ENCODE data around the gene CDC37.

Gene CDC37

GRCh38 chr19:10365518-10365917, 37.8 kb downstream of the CDC37 start:
- Histone ChIP-seq H3K27me3 (ENCODE audit: insufficient read depth, insufficient read length) (no peaks in the 10 kb centered on the region), H3K9me3 (ENCODE audit: insufficient read depth, low read length) (peaks cover 22% of the 10 kb centered on the region; the same call in 1 of the 2 replicates), H3K4me1 (ENCODE audit: insufficient read depth, insufficient read length) (peaks cover 2% of the 10 kb centered on the region), H3K4me3 (ENCODE audit: insufficient read length, low read depth) (no peak overlapping the region), H3K9ac (ENCODE audit: insufficient read length, low read depth) (no peak overlapping the region), H3K36me3 (ENCODE audit: insufficient read depth, insufficient read length, low read length) (peaks cover 83% of the 10 kb centered on the region)
- no peak for DNase-seq (ENCODE audit: low read depth, low spot score)
- no peak for TF ChIP-seq SUZ12 (IDR thresholded peaks at IDR 0.05; ENCODE audit: extremely low read depth, insufficient read depth, insufficient read length)
- no peak for TF ChIP-seq YY1 (IDR thresholded peaks at IDR 0.05; ENCODE audit: insufficient read depth, insufficient read length)
- TF ChIP-seq ZNF274 (IDR thresholded peaks at IDR 0.05; ENCODE audit: low read depth, low read length): no peak

GRCh38 chr19:10364644-10365043, 38.7 kb downstream of the CDC37 start:
- Histone ChIP-seq H3K4me3 (ENCODE audit: insufficient read length, low read depth) (no peak overlapping the region), H3K4me1 (ENCODE audit: insufficient read depth, insufficient read length) (peaks cover 2% of the 10 kb centered on the region), H3K9me3 (ENCODE audit: insufficient read depth, low read length) (peaks cover 22% of the 10 kb centered on the region; the same call in 1 of the 2 replicates), H3K9ac (ENCODE audit: insufficient read length, low read depth) (no peak overlapping the region), H3K27me3 (ENCODE audit: insufficient read depth, insufficient read length) (no peaks in the 10 kb centered on the region), H3K36me3 (ENCODE audit: insufficient read depth, insufficient read length, low read length) (peaks cover 84% of the 10 kb centered on the region)
- no peak for DNase-seq (ENCODE audit: low read depth, low spot score)
- TF ChIP-seq YY1 (IDR thresholded peaks at IDR 0.05; ENCODE audit: insufficient read depth, insufficient read length) (no peak), SUZ12 (IDR thresholded peaks at IDR 0.05; ENCODE audit: extremely low read depth, insufficient read depth, insufficient read length) (no peak), ZNF274 (IDR thresholded peaks at IDR 0.05; ENCODE audit: low read depth, low read length) (no peak)

GRCh38 chr19:10363789-10364281, 39.5 kb downstream of the CDC37 start:
- TF ChIP-seq ZNF274 (IDR thresholded peaks at IDR 0.05; ENCODE audit: low read depth, low read length) (no peak), SUZ12 (IDR thresholded peaks at IDR 0.05; ENCODE audit: extremely low read depth, insufficient read depth, insufficient read length) (no peak), YY1 (IDR thresholded peaks at IDR 0.05; ENCODE audit: insufficient read depth, insufficient read length) (no peak)
- H3K36me3 ChIP-seq (ENCODE audit: insufficient read depth, insufficient read length, low read length): peaks cover 83% of the 10 kb centered on the region
- H3K4me3 ChIP-seq (ENCODE audit: insufficient read length, low read depth): no peak overlapping the region
- no peaks in the 10 kb centered on the region for H3K27me3 ChIP-seq (ENCODE audit: insufficient read depth, insufficient read length)
- DNase-seq (ENCODE audit: low read depth, low spot score): no peak
- peaks cover 2% of the 10 kb centered on the region for H3K4me1 ChIP-seq (ENCODE audit: insufficient read depth, insufficient read length)
- H3K9me3 ChIP-seq (ENCODE audit: insufficient read depth, low read length): peaks cover 21% of the 10 kb centered on the region; the same call in 1 of the 2 replicates
- H3K9ac ChIP-seq (ENCODE audit: insufficient read length, low read depth): no peak overlapping the region

GRCh38 chr19:10362259-10362658, 41.1 kb downstream of the CDC37 start:
- peaks cover 84% of the 10 kb centered on the region for H3K36me3 ChIP-seq (ENCODE audit: insufficient read depth, insufficient read length, low read length)
- TF ChIP-seq YY1 (IDR thresholded peaks at IDR 0.05; ENCODE audit: insufficient read depth, insufficient read length) (no peak), SUZ12 (IDR thresholded peaks at IDR 0.05; ENCODE audit: extremely low read depth, insufficient read depth, insufficient read length) (no peak), ZNF274 (IDR thresholded peaks at IDR 0.05; ENCODE audit: low read depth, low read length) (no peak)
- DNase-seq (ENCODE audit: low read depth, low spot score): no peak
- H3K4me1 ChIP-seq (ENCODE audit: insufficient read depth, insufficient read length): peaks cover 2% of the 10 kb centered on the region
- H3K9me3 ChIP-seq (ENCODE audit: insufficient read depth, low read length): peaks cover 9% of the 10 kb centered on the region; the same call in 1 of the 2 replicates
- no peak overlapping the region for H3K9ac ChIP-seq (ENCODE audit: insufficient read length, low read depth)
- no peak overlapping the region for H3K4me3 ChIP-seq (ENCODE audit: insufficient read length, low read depth)
- H3K27me3 ChIP-seq (ENCODE audit: insufficient read depth, insufficient read length): no peaks in the 10 kb centered on the region

GRCh38 chr19:10361569-10362011, 41.8 kb downstream of the CDC37 start:
- peaks cover 83% of the 10 kb centered on the region for H3K36me3 ChIP-seq (ENCODE audit: insufficient read depth, insufficient read length, low read length)
- peaks cover 9% of the 10 kb centered on the region; the same call in 1 of the 2 replicates for H3K9me3 ChIP-seq (ENCODE audit: insufficient read depth, low read length)
- no peak for DNase-seq (ENCODE audit: low read depth, low spot score)
- H3K4me3 ChIP-seq (ENCODE audit: insufficient read length, low read depth): no peak overlapping the region
- no peak for TF ChIP-seq YY1 (IDR thresholded peaks at IDR 0.05; ENCODE audit: insufficient read depth, insufficient read length)
- no peak for TF ChIP-seq SUZ12 (IDR thresholded peaks at IDR 0.05; ENCODE audit: extremely low read depth, insufficient read depth, insufficient read length)
- TF ChIP-seq ZNF274 (IDR thresholded peaks at IDR 0.05; ENCODE audit: low read depth, low read length): no peak
- H3K4me1 ChIP-seq (ENCODE audit: insufficient read depth, insufficient read length): peaks cover 2% of the 10 kb centered on the region
- H3K9ac ChIP-seq (ENCODE audit: insufficient read length, low read depth): no peak overlapping the region
- H3K27me3 ChIP-seq (ENCODE audit: insufficient read depth, insufficient read length): no peaks in the 10 kb centered on the region

- Histone ChIP-seq H3K9ac (ENCODE audit: insufficient read length, low read depth) (no peak overlapping the region), H3K9me3 (ENCODE audit: insufficient read depth, low read length) (no peaks in the 10 kb centered on the region), H3K27me3 (ENCODE audit: insufficient read depth, insufficient read length) (no peaks in the 10 kb centered on the region), H3K4me3 (ENCODE audit: insufficient read length, low read depth) (no peak overlapping the region), H3K36me3 (ENCODE audit: insufficient read depth, insufficient read length, low read length) (peaks cover 64% of the 10 kb centered on the region), H3K4me1 (ENCODE audit: insufficient read depth, insufficient read length) (peaks cover 6% of the 10 kb centered on the region)
- TF ChIP-seq ZNF274 (IDR thresholded peaks at IDR 0.05; ENCODE audit: low read depth, low read length) (no peak), SUZ12 (IDR thresholded peaks at IDR 0.05; ENCODE audit: extremely low read depth, insufficient read depth, insufficient read length) (no peak), YY1 (IDR thresholded peaks at IDR 0.05; ENCODE audit: insufficient read depth, insufficient read length) (no peak)
- no peak for DNase-seq (ENCODE audit: low read depth, low spot score)
Measured at GRCh38 chr19:10356431-10356830, 46.9 kb downstream of the CDC37 start.

GRCh38 chr19:10353793-10354391, 49.5 kb downstream of the CDC37 start:
- H3K9ac ChIP-seq (ENCODE audit: insufficient read length, low read depth): peak overlapping the region; percentile 83
- no peak for TF ChIP-seq YY1 (IDR thresholded peaks at IDR 0.05; ENCODE audit: insufficient read depth, insufficient read length)
- no peak for TF ChIP-seq SUZ12 (IDR thresholded peaks at IDR 0.05; ENCODE audit: extremely low read depth, insufficient read depth, insufficient read length)
- no peak for TF ChIP-seq ZNF274 (IDR thresholded peaks at IDR 0.05; ENCODE audit: low read depth, low read length)
- H3K9me3 ChIP-seq (ENCODE audit: insufficient read depth, low read length): no peaks in the 10 kb centered on the region
- H3K36me3 ChIP-seq (ENCODE audit: insufficient read depth, insufficient read length, low read length): peaks cover 63% of the 10 kb centered on the region
- peaks cover 6% of the 10 kb centered on the region for H3K4me1 ChIP-seq (ENCODE audit: insufficient read depth, insufficient read length)
- DNase-seq (ENCODE audit: low read depth, low spot score): peak; percentile 89
- no peaks in the 10 kb centered on the region for H3K27me3 ChIP-seq (ENCODE audit: insufficient read depth, insufficient read length)
- H3K4me3 ChIP-seq (ENCODE audit: insufficient read length, low read depth): peak overlapping the region; percentile 46

Data from NT2/D1 (cell line).